ENCODE results near the gene GNPAT.

The GNPAT gene

GRCh38 chr1:231214918-231215680 lies 25.9 kb upstream of the GNPAT start:
- no peak for DNase-seq

GRCh38 chr1:231215681-231216385 lies 25.2 kb upstream of the GNPAT start:
- DNase-seq: no peak

- no peak for DNase-seq
Measured at GRCh38 chr1:231216498-231216897, 24.5 kb upstream of the GNPAT start.

- DNase-seq: no peak
Measured at GRCh38 chr1:231217056-231217455, 24.0 kb upstream of the GNPAT start.

- no peak for DNase-seq
Measured at GRCh38 chr1:231218078-231218477, 22.9 kb upstream of the GNPAT start.

- DNase-seq: no peak
Measured at GRCh38 chr1:231219422-231220401, 21.3 kb upstream of the GNPAT start.

GRCh38 chr1:231220801-231221200 lies 20.2 kb upstream of the GNPAT start:
- DNase-seq: no peak

GRCh38 chr1:231226156-231226555 lies 14.9 kb upstream of the GNPAT start:
- no peak for DNase-seq

- DNase-seq: no peak
Measured at GRCh38 chr1:231231511-231231910, 9.5 kb upstream of the GNPAT start.

- DNase-seq: no peak
Measured at GRCh38 chr1:231232870-231233734, 7.9 kb upstream of the GNPAT start.

- no peak for DNase-seq
Measured at GRCh38 chr1:231233735-231234417, 7.1 kb upstream of the GNPAT start.

GRCh38 chr1:231234506-231234905 lies 6.5 kb upstream of the GNPAT start:
- DNase-seq: no peak

- DNase-seq: no peak
Measured at GRCh38 chr1:231235526-231236207, 5.3 kb upstream of the GNPAT start.

- peak; percentile 69 for DNase-seq
Measured at GRCh38 chr1:231236208-231236591, 4.8 kb upstream of the GNPAT start.

- DNase-seq: no peak
Measured at GRCh38 chr1:231236938-231237337, 4.1 kb upstream of the GNPAT start.

- no peak for DNase-seq
Measured at GRCh38 chr1:231238298-231238697, 2.7 kb upstream of the GNPAT start.

- DNase-seq: no peak
Measured at GRCh38 chr1:231240531-231240882, 505 bp upstream of the GNPAT start.

GRCh38 chr1:231241750-231242149 lies 738 bp downstream of the GNPAT start:
- DNase-seq: no peak

GRCh38 chr1:231242516-231243198 lies 1.6 kb downstream of the GNPAT start:
- no peak for DNase-seq

- DNase-seq: no peak
Measured at GRCh38 chr1:231248778-231249177, 7.8 kb downstream of the GNPAT start.

GRCh38 chr1:231252336-231252735 lies 11.3 kb downstream of the GNPAT start:
- DNase-seq: no peak
